SU-DHL-6 (cell line): ENCODE results near the gene OXA1L.

Experiments
- EZH2phosphoT487 ChIP-seq: fragments of 200-600 bp; sonication (generic), shearing (Covaris generic); conservative IDR thresholded peaks from 2 replicates; pipeline ENCODE4 v1.6.1; 2018; ENCODE audit warnings: mild to moderate bottlenecking, antibody characterized with exemption, low read length, moderate library complexity, mixed read lengths
- TF ChIP-seq, protein P1 (sequence below): fragments of 200-600 bp; sonication (generic); IDR thresholded peaks from one replicate; pipeline ENCODE4 v1.5.1; 2017; ENCODE audit warnings: antibody characterized with exemption, mild to moderate bottlenecking, low read length, moderate library complexity; ENCODE audit not compliant: insufficient read depth, poor library complexity, severe bottlenecking

GRCh38 chr14:22735096-22735495, 31.4 kb upstream of the OXA1L start:
- TF ChIP-seq EZH2phosphoT487: no peak
- TF ChIP-seq, protein P1, sequence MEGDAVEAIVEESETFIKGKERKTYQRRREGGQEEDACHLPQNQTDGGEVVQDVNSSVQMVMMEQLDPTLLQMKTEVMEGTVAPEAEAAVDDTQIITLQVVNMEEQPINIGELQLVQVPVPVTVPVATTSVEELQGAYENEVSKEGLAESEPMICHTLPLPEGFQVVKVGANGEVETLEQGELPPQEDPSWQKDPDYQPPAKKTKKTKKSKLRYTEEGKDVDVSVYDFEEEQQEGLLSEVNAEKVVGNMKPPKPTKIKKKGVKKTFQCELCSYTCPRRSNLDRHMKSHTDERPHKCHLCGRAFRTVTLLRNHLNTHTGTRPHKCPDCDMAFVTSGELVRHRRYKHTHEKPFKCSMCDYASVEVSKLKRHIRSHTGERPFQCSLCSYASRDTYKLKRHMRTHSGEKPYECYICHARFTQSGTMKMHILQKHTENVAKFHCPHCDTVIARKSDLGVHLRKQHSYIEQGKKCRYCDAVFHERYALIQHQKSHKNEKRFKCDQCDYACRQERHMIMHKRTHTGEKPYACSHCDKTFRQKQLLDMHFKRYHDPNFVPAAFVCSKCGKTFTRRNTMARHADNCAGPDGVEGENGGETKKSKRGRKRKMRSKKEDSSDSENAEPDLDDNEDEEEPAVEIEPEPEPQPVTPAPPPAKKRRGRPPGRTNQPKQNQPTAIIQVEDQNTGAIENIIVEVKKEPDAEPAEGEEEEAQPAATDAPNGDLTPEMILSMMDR: no peak
